ENCODE measurements around the gene RBMS1. TPM values are rescaled to one million over a fixed set of nuclear protein-coding genes. Genes with fewer than 3 reads are reported as not detected.
"Not testable (repeated sequence)": the region's sequence is repeated elsewhere in the genome, so short reads cannot be mapped to it uniquely, and the experiment has no call there.

Gene RBMS1
- total RNA-seq, 1 donor from 2014 or later, result 51.1 TPM

- Histone ChIP-seq H3K4me1 (peaks cover 0 to 21% of the 10 kb centered on the region in 2 donors), H3K27me3 (no peaks in the 10 kb centered on the region), H3K9me3 (no peaks in the 10 kb centered on the region), H3K36me3 (no peaks in the 10 kb centered on the region), H3K27ac (no peak overlapping the region), H3K4me3 (no peak overlapping the region)
- no peak for DNase-seq (ENCODE audit: low spot score in 2 of 2)
- TF ChIP-seq CTCF (IDR thresholded peaks at IDR 0.05), result no peak
- intact Hi-C loops (cut with DNase I), result no loop called here
Measured at GRCh38 chr2:160440888-160441287, 52.7 kb downstream of the RBMS1 start.

- H3K27ac ChIP-seq; H3K9me3 ChIP-seq; H3K27me3 ChIP-seq; H3K4me3 ChIP-seq; DNase-seq (ENCODE audit: low spot score in 2 of 2); H3K36me3 ChIP-seq; intact Hi-C loops (cut with DNase I): not testable (repeated sequence)
- H3K4me1 ChIP-seq, result peaks cover 0 to 33% of the 10 kb centered on the region in 2 donors
Measured at GRCh38 chr2:160439038-160439437, 54.6 kb downstream of the RBMS1 start.

GRCh38 chr2:160437273-160437672 lies 56.3 kb downstream of the RBMS1 start:
- Histone ChIP-seq H3K4me3 (no peak overlapping the region), H3K9me3 (no peaks in the 10 kb centered on the region), H3K27me3 (no peaks in the 10 kb centered on the region), H3K4me1 (peaks cover 2 to 28% of the 10 kb centered on the region in 2 donors), H3K36me3 (no peaks in the 10 kb centered on the region), H3K27ac (no peak overlapping the region)
- no peak for TF ChIP-seq CTCF (IDR thresholded peaks at IDR 0.05)
- intact Hi-C loops (cut with DNase I), result no loop called here
- no peak for DNase-seq (ENCODE audit: low spot score in 2 of 2)

- H3K36me3 ChIP-seq, result no peaks in the 10 kb centered on the region
- DNase-seq (ENCODE audit: low spot score in 2 of 2), result no peak
- peaks cover 2 to 20% of the 10 kb centered on the region in 2 donors for H3K4me1 ChIP-seq
- H3K9me3 ChIP-seq, result peaks cover 0 to 7% of the 10 kb centered on the region in 2 donors
- no peak for TF ChIP-seq CTCF (IDR thresholded peaks at IDR 0.05)
- no peak overlapping the region for H3K4me3 ChIP-seq
- no peaks in the 10 kb centered on the region for H3K27me3 ChIP-seq
- H3K27ac ChIP-seq, result peak overlapping the region; percentile 9 to 33
- intact Hi-C loops (cut with DNase I), result no loop called here
Measured at GRCh38 chr2:160434254-160434948, 59.2 kb downstream of the RBMS1 start.

- H3K4me3 ChIP-seq, result no peak overlapping the region
- intact Hi-C loops (cut with DNase I), result no loop called here
- H3K27me3 ChIP-seq, result no peaks in the 10 kb centered on the region
- no peak for TF ChIP-seq CTCF (IDR thresholded peaks at IDR 0.05)
- peaks cover 2 to 25% of the 10 kb centered on the region in 2 donors for H3K4me1 ChIP-seq
- no peaks in the 10 kb centered on the region for H3K36me3 ChIP-seq
- H3K9me3 ChIP-seq, result peaks cover 0 to 7% of the 10 kb centered on the region in 2 donors
- H3K27ac ChIP-seq, result peak overlapping the region; percentile 6 to 11
- DNase-seq (ENCODE audit: low spot score in 2 of 2), result no peak
Measured at GRCh38 chr2:160433466-160434140, 60.0 kb downstream of the RBMS1 start.

GRCh38 chr2:160432633-160433032 lies 61.0 kb downstream of the RBMS1 start:
- H3K27me3 ChIP-seq, result no peaks in the 10 kb centered on the region
- peaks cover 2 to 25% of the 10 kb centered on the region in 2 donors for H3K4me1 ChIP-seq
- TF ChIP-seq CTCF (IDR thresholded peaks at IDR 0.05), result no peak
- no peak overlapping the region for H3K4me3 ChIP-seq
- peak overlapping the region in 1 of 2 donors; percentile 19 for H3K27ac ChIP-seq
- no peak for DNase-seq (ENCODE audit: low spot score in 2 of 2)
- peaks cover 0 to 7% of the 10 kb centered on the region in 2 donors for H3K9me3 ChIP-seq
- intact Hi-C loops (cut with DNase I), result no loop called here
- H3K36me3 ChIP-seq, result no peaks in the 10 kb centered on the region
